ENCODE data around the gene ZFP3.

DNA sequence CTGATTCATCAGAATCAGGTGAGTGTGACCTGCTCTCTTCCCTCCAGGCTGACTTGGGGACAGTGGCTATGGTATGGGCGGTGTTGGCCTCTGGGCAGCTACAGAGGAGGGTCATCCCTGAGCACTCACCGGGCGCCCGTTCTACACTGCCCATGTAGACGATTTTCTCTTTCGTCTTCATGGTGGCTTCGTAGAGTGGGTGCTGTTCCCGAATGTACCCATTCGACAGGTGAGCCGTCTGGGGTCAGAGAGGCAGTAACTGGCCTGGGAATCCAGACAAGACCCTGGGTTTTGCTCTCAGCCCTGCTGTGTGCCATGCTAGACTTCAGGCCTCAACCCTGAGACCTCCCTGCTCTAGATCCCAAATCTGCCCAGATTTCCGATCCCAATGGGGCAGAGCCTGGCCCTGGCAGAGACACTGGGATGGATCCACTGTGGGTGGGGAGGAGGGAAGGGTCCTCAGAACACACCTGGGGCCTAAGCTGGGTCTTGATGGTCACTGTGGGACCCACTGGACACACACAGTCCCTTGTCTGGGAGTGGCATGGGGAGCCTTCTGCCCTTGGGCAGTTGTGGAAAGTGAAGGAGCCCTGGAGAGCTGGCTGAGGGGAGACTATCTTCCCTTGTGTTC lies 50.8 kb downstream of the ZFP3 start:
- no peak for TF ChIP-seq POLR2A (IDR thresholded peaks at IDR 0.05)
- TF ChIP-seq, protein P1, sequence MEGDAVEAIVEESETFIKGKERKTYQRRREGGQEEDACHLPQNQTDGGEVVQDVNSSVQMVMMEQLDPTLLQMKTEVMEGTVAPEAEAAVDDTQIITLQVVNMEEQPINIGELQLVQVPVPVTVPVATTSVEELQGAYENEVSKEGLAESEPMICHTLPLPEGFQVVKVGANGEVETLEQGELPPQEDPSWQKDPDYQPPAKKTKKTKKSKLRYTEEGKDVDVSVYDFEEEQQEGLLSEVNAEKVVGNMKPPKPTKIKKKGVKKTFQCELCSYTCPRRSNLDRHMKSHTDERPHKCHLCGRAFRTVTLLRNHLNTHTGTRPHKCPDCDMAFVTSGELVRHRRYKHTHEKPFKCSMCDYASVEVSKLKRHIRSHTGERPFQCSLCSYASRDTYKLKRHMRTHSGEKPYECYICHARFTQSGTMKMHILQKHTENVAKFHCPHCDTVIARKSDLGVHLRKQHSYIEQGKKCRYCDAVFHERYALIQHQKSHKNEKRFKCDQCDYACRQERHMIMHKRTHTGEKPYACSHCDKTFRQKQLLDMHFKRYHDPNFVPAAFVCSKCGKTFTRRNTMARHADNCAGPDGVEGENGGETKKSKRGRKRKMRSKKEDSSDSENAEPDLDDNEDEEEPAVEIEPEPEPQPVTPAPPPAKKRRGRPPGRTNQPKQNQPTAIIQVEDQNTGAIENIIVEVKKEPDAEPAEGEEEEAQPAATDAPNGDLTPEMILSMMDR (IDR thresholded peaks at IDR 0.05): no peak
